Measurements from ENCODE around the gene SNORC.

DNA sequence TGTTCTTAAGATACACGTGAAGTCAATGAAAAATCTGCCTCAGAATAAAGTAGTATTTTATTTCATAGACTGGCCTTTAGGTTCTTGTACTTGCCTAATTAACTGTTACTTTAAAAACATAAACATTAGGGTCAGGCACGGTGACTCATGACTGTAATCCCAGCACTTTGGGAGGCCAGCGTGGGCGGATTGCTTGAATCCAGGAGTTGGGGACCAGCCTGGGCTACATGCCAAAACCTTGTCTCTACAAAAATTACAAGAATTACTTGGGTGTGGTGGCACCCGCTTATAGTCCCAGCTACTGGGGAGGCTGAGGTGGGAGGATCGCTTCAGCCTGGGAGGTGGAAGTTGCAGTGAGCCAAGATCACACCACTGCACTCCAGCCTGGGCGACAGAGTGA, 16.0 kb upstream of the SNORC start:
- no peak for TF ChIP-seq NR3C1 (CRISPR knock-in tag; conservative IDR thresholded peaks at IDR 0.05; ENCODE audit: low read depth)
- TF ChIP-seq, protein P1, sequence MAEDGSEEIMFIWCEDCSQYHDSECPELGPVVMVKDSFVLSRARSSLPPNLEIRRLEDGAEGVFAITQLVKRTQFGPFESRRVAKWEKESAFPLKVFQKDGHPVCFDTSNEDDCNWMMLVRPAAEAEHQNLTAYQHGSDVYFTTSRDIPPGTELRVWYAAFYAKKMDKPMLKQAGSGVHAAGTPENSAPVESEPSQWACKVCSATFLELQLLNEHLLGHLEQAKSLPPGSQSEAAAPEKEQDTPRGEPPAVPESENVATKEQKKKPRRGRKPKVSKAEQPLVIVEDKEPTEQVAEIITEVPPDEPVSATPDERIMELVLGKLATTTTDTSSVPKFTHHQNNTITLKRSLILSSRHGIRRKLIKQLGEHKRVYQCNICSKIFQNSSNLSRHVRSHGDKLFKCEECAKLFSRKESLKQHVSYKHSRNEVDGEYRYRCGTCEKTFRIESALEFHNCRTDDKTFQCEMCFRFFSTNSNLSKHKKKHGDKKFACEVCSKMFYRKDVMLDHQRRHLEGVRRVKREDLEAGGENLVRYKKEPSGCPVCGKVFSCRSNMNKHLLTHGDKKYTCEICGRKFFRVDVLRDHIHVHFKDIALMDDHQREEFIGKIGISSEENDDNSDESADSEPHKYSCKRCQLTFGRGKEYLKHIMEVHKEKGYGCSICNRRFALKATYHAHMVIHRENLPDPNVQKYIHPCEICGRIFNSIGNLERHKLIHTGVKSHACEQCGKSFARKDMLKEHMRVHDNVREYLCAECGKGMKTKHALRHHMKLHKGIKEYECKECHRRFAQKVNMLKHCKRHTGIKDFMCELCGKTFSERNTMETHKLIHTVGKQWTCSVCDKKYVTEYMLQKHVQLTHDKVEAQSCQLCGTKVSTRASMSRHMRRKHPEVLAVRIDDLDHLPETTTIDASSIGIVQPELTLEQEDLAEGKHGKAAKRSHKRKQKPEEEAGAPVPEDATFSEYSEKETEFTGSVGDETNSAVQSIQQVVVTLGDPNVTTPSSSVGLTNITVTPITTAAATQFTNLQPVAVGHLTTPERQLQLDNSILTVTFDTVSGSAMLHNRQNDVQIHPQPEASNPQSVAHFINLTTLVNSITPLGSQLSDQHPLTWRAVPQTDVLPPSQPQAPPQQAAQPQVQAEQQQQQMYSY (CRISPR knock-in tag; IDR thresholded peaks at IDR 0.05): no peak
- no peak for TF ChIP-seq ZNF232 (CRISPR knock-in tag; IDR thresholded peaks at IDR 0.05)
- TF ChIP-seq, protein P2, sequence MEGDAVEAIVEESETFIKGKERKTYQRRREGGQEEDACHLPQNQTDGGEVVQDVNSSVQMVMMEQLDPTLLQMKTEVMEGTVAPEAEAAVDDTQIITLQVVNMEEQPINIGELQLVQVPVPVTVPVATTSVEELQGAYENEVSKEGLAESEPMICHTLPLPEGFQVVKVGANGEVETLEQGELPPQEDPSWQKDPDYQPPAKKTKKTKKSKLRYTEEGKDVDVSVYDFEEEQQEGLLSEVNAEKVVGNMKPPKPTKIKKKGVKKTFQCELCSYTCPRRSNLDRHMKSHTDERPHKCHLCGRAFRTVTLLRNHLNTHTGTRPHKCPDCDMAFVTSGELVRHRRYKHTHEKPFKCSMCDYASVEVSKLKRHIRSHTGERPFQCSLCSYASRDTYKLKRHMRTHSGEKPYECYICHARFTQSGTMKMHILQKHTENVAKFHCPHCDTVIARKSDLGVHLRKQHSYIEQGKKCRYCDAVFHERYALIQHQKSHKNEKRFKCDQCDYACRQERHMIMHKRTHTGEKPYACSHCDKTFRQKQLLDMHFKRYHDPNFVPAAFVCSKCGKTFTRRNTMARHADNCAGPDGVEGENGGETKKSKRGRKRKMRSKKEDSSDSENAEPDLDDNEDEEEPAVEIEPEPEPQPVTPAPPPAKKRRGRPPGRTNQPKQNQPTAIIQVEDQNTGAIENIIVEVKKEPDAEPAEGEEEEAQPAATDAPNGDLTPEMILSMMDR (IDR thresholded peaks at IDR 0.05): no peak
- TF ChIP-seq, protein P3, sequence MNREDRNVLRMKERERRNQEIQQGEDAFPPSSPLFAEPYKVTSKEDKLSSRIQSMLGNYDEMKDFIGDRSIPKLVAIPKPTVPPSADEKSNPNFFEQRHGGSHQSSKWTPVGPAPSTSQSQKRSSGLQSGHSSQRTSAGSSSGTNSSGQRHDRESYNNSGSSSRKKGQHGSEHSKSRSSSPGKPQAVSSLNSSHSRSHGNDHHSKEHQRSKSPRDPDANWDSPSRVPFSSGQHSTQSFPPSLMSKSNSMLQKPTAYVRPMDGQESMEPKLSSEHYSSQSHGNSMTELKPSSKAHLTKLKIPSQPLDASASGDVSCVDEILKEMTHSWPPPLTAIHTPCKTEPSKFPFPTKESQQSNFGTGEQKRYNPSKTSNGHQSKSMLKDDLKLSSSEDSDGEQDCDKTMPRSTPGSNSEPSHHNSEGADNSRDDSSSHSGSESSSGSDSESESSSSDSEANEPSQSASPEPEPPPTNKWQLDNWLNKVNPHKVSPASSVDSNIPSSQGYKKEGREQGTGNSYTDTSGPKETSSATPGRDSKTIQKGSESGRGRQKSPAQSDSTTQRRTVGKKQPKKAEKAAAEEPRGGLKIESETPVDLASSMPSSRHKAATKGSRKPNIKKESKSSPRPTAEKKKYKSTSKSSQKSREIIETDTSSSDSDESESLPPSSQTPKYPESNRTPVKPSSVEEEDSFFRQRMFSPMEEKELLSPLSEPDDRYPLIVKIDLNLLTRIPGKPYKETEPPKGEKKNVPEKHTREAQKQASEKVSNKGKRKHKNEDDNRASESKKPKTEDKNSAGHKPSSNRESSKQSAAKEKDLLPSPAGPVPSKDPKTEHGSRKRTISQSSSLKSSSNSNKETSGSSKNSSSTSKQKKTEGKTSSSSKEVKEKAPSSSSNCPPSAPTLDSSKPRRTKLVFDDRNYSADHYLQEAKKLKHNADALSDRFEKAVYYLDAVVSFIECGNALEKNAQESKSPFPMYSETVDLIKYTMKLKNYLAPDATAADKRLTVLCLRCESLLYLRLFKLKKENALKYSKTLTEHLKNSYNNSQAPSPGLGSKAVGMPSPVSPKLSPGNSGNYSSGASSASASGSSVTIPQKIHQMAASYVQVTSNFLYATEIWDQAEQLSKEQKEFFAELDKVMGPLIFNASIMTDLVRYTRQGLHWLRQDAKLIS (CRISPR knock-in tag; IDR thresholded peaks at IDR 0.05; ENCODE audit: borderline replicate concordance): no peak
- TF ChIP-seq, protein P4, sequence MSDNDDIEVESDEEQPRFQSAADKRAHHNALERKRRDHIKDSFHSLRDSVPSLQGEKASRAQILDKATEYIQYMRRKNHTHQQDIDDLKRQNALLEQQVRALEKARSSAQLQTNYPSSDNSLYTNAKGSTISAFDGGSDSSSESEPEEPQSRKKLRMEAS (CRISPR knock-in tag; IDR thresholded peaks at IDR 0.05): no peak
- TF ChIP-seq, protein P5, sequence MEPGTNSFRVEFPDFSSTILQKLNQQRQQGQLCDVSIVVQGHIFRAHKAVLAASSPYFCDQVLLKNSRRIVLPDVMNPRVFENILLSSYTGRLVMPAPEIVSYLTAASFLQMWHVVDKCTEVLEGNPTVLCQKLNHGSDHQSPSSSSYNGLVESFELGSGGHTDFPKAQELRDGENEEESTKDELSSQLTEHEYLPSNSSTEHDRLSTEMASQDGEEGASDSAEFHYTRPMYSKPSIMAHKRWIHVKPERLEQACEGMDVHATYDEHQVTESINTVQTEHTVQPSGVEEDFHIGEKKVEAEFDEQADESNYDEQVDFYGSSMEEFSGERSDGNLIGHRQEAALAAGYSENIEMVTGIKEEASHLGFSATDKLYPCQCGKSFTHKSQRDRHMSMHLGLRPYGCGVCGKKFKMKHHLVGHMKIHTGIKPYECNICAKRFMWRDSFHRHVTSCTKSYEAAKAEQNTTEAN (CRISPR knock-in tag; IDR thresholded peaks at IDR 0.05): no peak
